Activated CD4-positive, alpha-beta memory T cell treated with anti-CD3 and anti-CD28 coated beads, Interleukin-2, amount 10 ng/mL, durations not matched to agents 7 days and 5 days (primary cell): ENCODE measurements around the gene DPEP2NB. TPM values are rescaled to one million over a fixed set of nuclear protein-coding genes. Genes with fewer than 3 reads are reported as not detected.
"Not testable (repeated sequence)": the region's sequence is repeated elsewhere in the genome, so short reads cannot be mapped to it uniquely, and the experiment has no call there.

Source experiments
- CTCF ChIA-PET: fragments of 350-600 bp; sonication (Branson Sonifier 250); formaldehyde crosslinking; loops from one replicate; lab custom pipeline; 2021; ENCODE audit warnings: antibody characterized with exemption, inconsistent platforms; lab: Charles Lee
- POLR2A ChIA-PET: fragments of 350-600 bp; sonication (Branson Sonifier 250); formaldehyde crosslinking; loops from one replicate; lab custom pipeline; 2021; ENCODE audit warnings: antibody characterized with exemption; lab: Charles Lee
- DNase-seq: peaks from one replicate; pipeline ENCODE4 v3.0.0-alpha.2; 2020
- H3K27ac Mint-ChIP-seq: one replicate; pipeline ENCODE4 v1.8.0; 2021; ENCODE audit warnings: mild to moderate bottlenecking, mixed read lengths
- H3K27me3 Mint-ChIP-seq: one replicate; pipeline ENCODE4 v1.8.0; 2021; ENCODE audit warnings: mixed read lengths
- H3K36me3 Mint-ChIP-seq: one replicate; pipeline ENCODE4 v1.8.0; 2021; ENCODE audit warnings: low read depth, mixed read lengths
- H3K4me1 Mint-ChIP-seq: one replicate; pipeline ENCODE4 v1.8.0; 2021; ENCODE audit warnings: mixed read lengths
- H3K4me3 Mint-ChIP-seq: one replicate; pipeline ENCODE4 v1.8.0; 2021; ENCODE audit warnings: mild to moderate bottlenecking, mixed read lengths
- H3K9me3 Mint-ChIP-seq: one replicate; pipeline ENCODE4 v1.8.0; 2021; ENCODE audit warnings: mixed read lengths
- total RNA-seq, 2 experiments: library from RNA; stranded (reverse); gene quantifications; one replicate each; pipeline ENCODE4 v1.2.3, GENCODE V29; 2021

Gene DPEP2NB
- total RNA-seq, 2 experiments from 2014 or later, result not detected

GRCh38 chr16:68037841-68038597 lies 22.3 kb upstream of the DPEP2NB start:
- H3K4me1 Mint-ChIP-seq, result peaks cover 37% of the 10 kb centered on the region
- CTCF ChIA-PET, result interaction anchor here (0.7 to 1.7 kb wide), 3 partner anchors 10 to 103 kb away, joined by 3 read pairs; no protein-coding TSS in a partner anchor
- no peak overlapping the region for H3K4me3 Mint-ChIP-seq
- POLR2A ChIA-PET, result interaction anchor here (1.1 kb wide), 2 partner anchors 15 to 102 kb away, joined by 3 read pairs; partner anchors contain the start of genes DDX28, DUS2 and PSMB10
- H3K36me3 Mint-ChIP-seq, result peaks cover 24% of the 10 kb centered on the region
- no peaks in the 10 kb centered on the region for H3K9me3 Mint-ChIP-seq
- DNase-seq, result no peak
- H3K27me3 Mint-ChIP-seq, result no peaks in the 10 kb centered on the region
- H3K27ac Mint-ChIP-seq, result peak overlapping the region; percentile 61

GRCh38 chr16:68035227-68035626 lies 19.5 kb upstream of the DPEP2NB start:
- Mint-ChIP-seq H3K9me3 (no peaks in the 10 kb centered on the region), H3K4me1 (peaks cover 48% of the 10 kb centered on the region), H3K36me3 (peaks cover 38% of the 10 kb centered on the region), H3K27ac (peak overlapping the region; percentile 15), H3K27me3 (no peaks in the 10 kb centered on the region), H3K4me3 (no peak overlapping the region)
- no peak for DNase-seq
- POLR2A ChIA-PET, result interaction anchor here (1.3 to 1.6 kb wide), 3 partner anchors 13 to 58 kb away, joined by 3 to 12 read pairs (median 3); partner anchors contain the start of genes DDX28, DUS2 and NFATC3
- CTCF ChIA-PET, result interaction anchor here (1.5 kb wide), 1 partner anchor 93 kb away, joined by 3 read pairs; no protein-coding TSS in a partner anchor

GRCh38 chr16:68033101-68033500 lies 17.4 kb upstream of the DPEP2NB start:
- Mint-ChIP-seq H3K4me3 (no peak overlapping the region), H3K27me3 (no peaks in the 10 kb centered on the region), H3K27ac (peak overlapping the region; percentile 75), H3K4me1 (peaks cover 39% of the 10 kb centered on the region), H3K9me3 (no peaks in the 10 kb centered on the region), H3K36me3 (peaks cover 32% of the 10 kb centered on the region)
- CTCF ChIA-PET, result no interaction called here
- no peak for DNase-seq
- POLR2A ChIA-PET, result interaction anchor here (0.6 to 1.9 kb wide), 4 partner anchors 10 to 851 kb away, joined by 3 to 8 read pairs (median 4); partner anchors contain the start of genes DDX28 and DUS2

GRCh38 chr16:68031951-68032350 lies 16.2 kb upstream of the DPEP2NB start:
- DNase-seq, result peak; percentile 42
- ChIA-PET CTCF (interaction anchor here (1.0 to 2.3 kb wide), 2 partner anchors 8 to 38 kb away, joined by 3 to 7 read pairs; no protein-coding TSS in a partner anchor), POLR2A (interaction anchor here (1.0 to 1.9 kb wide), 4 partner anchors 8 to 64 kb away, joined by 3 to 8 read pairs (median 5); partner anchors contain the start of genes DDX28, DUS2 and SLC12A4)
- Mint-ChIP-seq H3K4me3 (no peak overlapping the region), H3K4me1 (peaks cover 31% of the 10 kb centered on the region), H3K27ac (peak overlapping the region; percentile 81), H3K9me3 (no peaks in the 10 kb centered on the region), H3K36me3 (peaks cover 37% of the 10 kb centered on the region), H3K27me3 (no peaks in the 10 kb centered on the region)

GRCh38 chr16:68030108-68030507 lies 14.4 kb upstream of the DPEP2NB start:
- POLR2A ChIA-PET, H3K27ac Mint-ChIP-seq, DNase-seq, H3K9me3 Mint-ChIP-seq, H3K4me3 Mint-ChIP-seq, H3K27me3 Mint-ChIP-seq: not testable (repeated sequence)
- Mint-ChIP-seq H3K36me3 (peaks cover 42% of the 10 kb centered on the region), H3K4me1 (peaks cover 25% of the 10 kb centered on the region)
- CTCF ChIA-PET, result interaction anchor here (0.6 to 2.3 kb wide), 3 partner anchors 10 to 121 kb away, joined by 3 to 7 read pairs (median 3); no protein-coding TSS in a partner anchor

- no peak for DNase-seq
- H3K4me1 Mint-ChIP-seq, result peaks cover 30% of the 10 kb centered on the region
- CTCF ChIA-PET, result interaction anchor here (1.5 to 2.3 kb wide), 2 partner anchors 12 to 48 kb away, joined by 3 to 6 read pairs; no protein-coding TSS in a partner anchor
- H3K36me3 Mint-ChIP-seq, result peaks cover 42% of the 10 kb centered on the region
- no peak overlapping the region for H3K4me3 Mint-ChIP-seq
- no peaks in the 10 kb centered on the region for H3K9me3 Mint-ChIP-seq
- no peak overlapping the region for H3K27ac Mint-ChIP-seq
- no peaks in the 10 kb centered on the region for H3K27me3 Mint-ChIP-seq
- POLR2A ChIA-PET, result interaction anchor here (0.7 to 0.8 kb wide), 2 partner anchors 42 to 80 kb away, joined by 3 to 4 read pairs; no protein-coding TSS in a partner anchor
These were observed 13.3 kb upstream of the DPEP2NB start for GRCh38 chr16:68028996-68029395.

- peaks cover 32% of the 10 kb centered on the region for H3K36me3 Mint-ChIP-seq
- H3K27me3 Mint-ChIP-seq, result no peaks in the 10 kb centered on the region
- H3K9me3 Mint-ChIP-seq, result no peaks in the 10 kb centered on the region
- DNase-seq, result peak; percentile 95
- peaks cover 35% of the 10 kb centered on the region for H3K4me1 Mint-ChIP-seq
- peak within 1 kb of the TSS; percentile 89 for H3K27ac Mint-ChIP-seq
- peak within 1 kb of the TSS; percentile 96 for H3K4me3 Mint-ChIP-seq
- POLR2A ChIA-PET, result interaction anchor here (0.6 to 3.5 kb wide), 34 partner anchors 9 to 502 kb away, joined by 3 to 42 read pairs (median 4); partner anchors contain the start of genes CTCF, DPEP2, NFATC3 and PSMB10
- CTCF ChIA-PET, result interaction anchor here (0.5 to 3.1 kb wide), 13 partner anchors 10 to 1262 kb away, joined by 3 to 16 read pairs (median 6); partner anchors contain the start of genes DPEP2 and PSMB10
These were observed 7.2 kb upstream of the DPEP2NB start, which contains the start of the genes DDX28 and DUS2 for GRCh38 chr16:68022728-68023537. DDX28 (minus strand) TSS chr16:68023232; CDS start chr16:68023202, 30 bp downstream. DUS2 (plus strand) TSS chr16:68023284; CDS start chr16:68038024, 14,740 bp downstream.

- peaks cover 26% of the 10 kb centered on the region for H3K36me3 Mint-ChIP-seq
- H3K27me3 Mint-ChIP-seq, result no peaks in the 10 kb centered on the region
- POLR2A ChIA-PET, result interaction anchor here (0.6 to 3.5 kb wide), 22 partner anchors 10 to 460 kb away, joined by 3 to 42 read pairs (median 8); partner anchors contain the start of genes CTCF, DPEP2, NFATC3 and PSMB10
- peak overlapping the region; percentile 96 for H3K4me3 Mint-ChIP-seq
- no peak for DNase-seq
- peaks cover 34% of the 10 kb centered on the region for H3K4me1 Mint-ChIP-seq
- H3K27ac Mint-ChIP-seq, result peak overlapping the region; percentile 89
- H3K9me3 Mint-ChIP-seq, result no peaks in the 10 kb centered on the region
- CTCF ChIA-PET, result interaction anchor here (1.0 to 3.1 kb wide), 11 partner anchors 9 to 206 kb away, joined by 3 to 16 read pairs (median 7); partner anchors contain the start of genes DPEP2 and PSMB10
These were observed 6.6 kb upstream of the DPEP2NB start for GRCh38 chr16:68022278-68022727.

- DNase-seq, result no peak
- no peaks in the 10 kb centered on the region for H3K27me3 Mint-ChIP-seq
- ChIA-PET CTCF (interaction anchor here (0.6 to 3.1 kb wide), 9 partner anchors 9 to 205 kb away, joined by 3 to 16 read pairs (median 7); partner anchors contain the start of genes DPEP2 and PSMB10), POLR2A (interaction anchor here (2.0 to 3.5 kb wide), 13 partner anchors 9 to 86 kb away, joined by 4 to 42 read pairs (median 18); partner anchors contain the start of genes DPEP2, NFATC3, PSMB10 and SLC12A4)
- H3K36me3 Mint-ChIP-seq, result peaks cover 18% of the 10 kb centered on the region
- H3K4me3 Mint-ChIP-seq, result peak overlapping the region; percentile 96
- H3K27ac Mint-ChIP-seq, result no peak overlapping the region
- H3K4me1 Mint-ChIP-seq, result peaks cover 36% of the 10 kb centered on the region
- no peaks in the 10 kb centered on the region for H3K9me3 Mint-ChIP-seq
These were observed 5.8 kb upstream of the DPEP2NB start for GRCh38 chr16:68021490-68021889.

GRCh38 chr16:68019167-68019680 lies 3.5 kb upstream of the DPEP2NB start:
- CTCF ChIA-PET, result interaction anchor here (0.9 to 1.3 kb wide), 2 partner anchors 22 to 25 kb away, joined by 3 read pairs; no protein-coding TSS in a partner anchor
- peaks cover 15% of the 10 kb centered on the region for H3K36me3 Mint-ChIP-seq
- H3K4me1 Mint-ChIP-seq, result peaks cover 33% of the 10 kb centered on the region
- no peaks in the 10 kb centered on the region for H3K27me3 Mint-ChIP-seq
- POLR2A ChIA-PET, result interaction anchor here (1.2 kb wide), 1 partner anchor 13 kb away, joined by 4 read pairs; no protein-coding TSS in a partner anchor
- no peaks in the 10 kb centered on the region for H3K9me3 Mint-ChIP-seq
- DNase-seq, result no peak
- H3K4me3 Mint-ChIP-seq, result no peak overlapping the region
- no peak overlapping the region for H3K27ac Mint-ChIP-seq

GRCh38 chr16:68013440-68013839 lies 2.3 kb downstream of the DPEP2NB start:
- Mint-ChIP-seq H3K27me3 (peaks cover 2% of the 10 kb centered on the region), H3K9me3 (no peaks in the 10 kb centered on the region), H3K4me1 (peaks cover 21% of the 10 kb centered on the region), H3K36me3 (no peaks in the 10 kb centered on the region), H3K4me3 (no peak overlapping the region), H3K27ac (no peak overlapping the region)
- ChIA-PET CTCF (interaction anchor here (2.0 kb wide), 1 partner anchor 9 kb away, joined by 7 read pairs; the partner anchor contains the start of genes DDX28 and DUS2), POLR2A (interaction anchor here (4.3 kb wide), 1 partner anchor 9 kb away, joined by 23 read pairs; the partner anchor contains the start of genes DDX28 and DUS2)
- no peak for DNase-seq
